SW480 (cell line): ENCODE results near the gene TLE5.
A peak's percentile ranks its signal among the peaks of the same experiment; 100 is the strongest.
"Not testable (repeated sequence)": the region's sequence is repeated elsewhere in the genome, so short reads cannot be mapped to it uniquely, and the experiment has no call there.

Source experiments
- DNase-seq: peaks from one replicate; pipeline ENCODE4 v3.0.0-alpha.2; 2016; ENCODE audit warnings: low spot score

TLE5 gene

GRCh38 chr19:3061182-3062161, 823 bp downstream of the TLE5 start:
- no peak for DNase-seq

GRCh38 chr19:3060857-3061181, 1.5 kb downstream of the TLE5 start:
- DNase-seq = no peak

GRCh38 chr19:3059653-3060052, 2.6 kb downstream of the TLE5 start:
- no peak for DNase-seq

- DNase-seq = no peak
These were observed 3.4 kb downstream of the TLE5 start for GRCh38 chr19:3058821-3059314.

- no peak for DNase-seq
These were observed 4.1 kb downstream of the TLE5 start for GRCh38 chr19:3058009-3058820.

- no peak for DNase-seq
These were observed 5.0 kb downstream of the TLE5 start for GRCh38 chr19:3057275-3057714.

GRCh38 chr19:3056417-3057088, 5.7 kb downstream of the TLE5 start:
- DNase-seq = no peak

GRCh38 chr19:3055741-3056416, 6.4 kb downstream of the TLE5 start:
- peak; percentile 28 for DNase-seq

- DNase-seq = peak; percentile 59
These were observed 7.1 kb downstream of the TLE5 start for GRCh38 chr19:3054972-3055740.

GRCh38 chr19:3054265-3054971, 7.9 kb downstream of the TLE5 start:
- DNase-seq = no peak

- no peak for DNase-seq
These were observed 8.5 kb downstream of the TLE5 start for GRCh38 chr19:3053780-3054179.

- DNase-seq = no peak
These were observed 9.1 kb downstream of the TLE5 start for GRCh38 chr19:3053218-3053621.

- not testable (repeated sequence) for DNase-seq
These were observed 12.3 kb downstream of the TLE5 start for GRCh38 chr19:3050016-3050415.

GRCh38 chr19:3049089-3049488, 13.2 kb downstream of the TLE5 start:
- no peak for DNase-seq

GRCh38 chr19:3048190-3048533, 14.1 kb downstream of the TLE5 start:
- DNase-seq = no peak

GRCh38 chr19:3047496-3048189, 14.7 kb downstream of the TLE5 start:
- peak; percentile 56 for DNase-seq

- no peak for DNase-seq
These were observed 15.4 kb downstream of the TLE5 start for GRCh38 chr19:3046698-3047495.

- no peak for DNase-seq
These were observed 16.2 kb downstream of the TLE5 start for GRCh38 chr19:3045885-3046697.
